Glomerular visceral epithelial cell (primary cell): ENCODE results near the gene DNTT.
"Not testable (repeated sequence)": the region's sequence is repeated elsewhere in the genome, so short reads cannot be mapped to it uniquely, and the experiment has no call there.

ENCODE experiments used
- DNase-seq: peaks from one replicate; pipeline ENCODE4 v3.0.0-alpha.2; 2016; ENCODE audit errors: extremely low spot score

Gene DNTT

GRCh38 chr10:96276426-96276825 lies 27.8 kb upstream of the DNTT start:
- DNase-seq: no peak

GRCh38 chr10:96276831-96277230 lies 27.4 kb upstream of the DNTT start:
- no peak for DNase-seq

- no peak for DNase-seq
Measured at GRCh38 chr10:96279191-96279641, 25.0 kb upstream of the DNTT start.

GRCh38 chr10:96280859-96281258 lies 23.4 kb upstream of the DNTT start:
- no peak for DNase-seq

GRCh38 chr10:96281444-96282029 lies 22.7 kb upstream of the DNTT start:
- DNase-seq: no peak

GRCh38 chr10:96283351-96283750 lies 20.9 kb upstream of the DNTT start:
- no peak for DNase-seq

DNA sequence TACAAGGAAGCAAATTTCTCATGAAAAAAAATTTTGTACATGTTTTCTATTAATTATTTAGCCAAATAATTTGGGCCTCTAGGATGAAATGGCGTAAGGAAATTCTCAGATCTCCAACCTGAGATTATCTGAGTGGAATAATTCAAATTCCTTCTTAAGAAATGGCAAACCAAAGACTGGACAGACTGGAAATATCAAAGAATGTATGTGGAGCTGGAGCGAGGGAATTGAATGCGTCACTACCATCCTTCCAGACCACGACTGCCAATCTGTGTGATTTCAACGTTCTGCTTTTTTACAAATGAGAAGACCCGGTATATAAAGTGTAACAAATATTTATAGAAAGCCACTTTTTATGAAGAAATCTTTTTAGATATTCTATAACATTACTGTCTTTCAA lies 20.5 kb upstream of the DNTT start:
- DNase-seq: no peak

- no peak for DNase-seq
Measured at GRCh38 chr10:96285331-96285752, 18.9 kb upstream of the DNTT start.

- peak; percentile 58 for DNase-seq
Measured at GRCh38 chr10:96287392-96288105, 16.7 kb upstream of the DNTT start.

- no peak for DNase-seq
Measured at GRCh38 chr10:96288151-96288621, 16.0 kb upstream of the DNTT start.

GRCh38 chr10:96289218-96289910 lies 14.9 kb upstream of the DNTT start:
- no peak for DNase-seq

GRCh38 chr10:96290368-96291133 lies 13.7 kb upstream of the DNTT start:
- no peak for DNase-seq

- peak; percentile 42 for DNase-seq
Measured at GRCh38 chr10:96292971-96293920, 11.0 kb upstream of the DNTT start.

DNA sequence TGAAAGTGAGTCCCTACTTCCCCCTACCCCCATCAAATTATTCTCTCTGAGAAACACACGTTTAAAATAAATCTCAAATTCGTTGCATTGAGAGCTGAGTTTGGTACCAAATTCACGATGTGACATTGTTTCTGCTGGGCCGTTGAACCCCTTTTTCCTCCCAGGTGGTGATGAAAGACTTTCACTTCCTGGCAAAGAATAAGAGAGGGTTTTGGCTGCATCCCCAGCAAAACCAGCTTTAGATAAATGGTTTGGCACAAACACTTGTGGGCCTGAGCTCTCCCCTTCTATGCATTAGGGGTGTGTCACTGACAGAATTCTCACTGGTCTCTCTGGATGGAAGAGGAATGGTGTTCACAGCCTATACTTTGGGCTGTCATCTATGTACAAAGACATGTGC lies 8.8 kb upstream of the DNTT start:
- DNase-seq: no peak

DNA sequence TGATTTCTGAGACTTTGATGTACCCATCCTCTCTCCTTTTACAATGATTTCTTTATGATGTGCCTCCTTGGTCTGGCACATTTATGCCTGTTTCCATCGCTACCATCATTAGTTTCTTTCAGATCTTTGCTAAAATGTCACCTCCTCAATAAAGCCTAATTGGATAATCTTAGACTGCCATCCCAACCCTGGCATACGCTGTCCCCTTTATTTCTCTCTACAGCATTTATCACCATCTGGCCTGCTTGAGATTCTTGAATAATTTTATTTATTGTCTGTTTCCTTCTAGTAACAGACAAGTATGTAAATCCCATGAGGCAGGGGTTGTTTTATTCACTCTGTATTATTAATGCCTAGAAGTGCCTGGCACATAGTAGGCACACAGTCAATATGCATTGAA lies 6.7 kb upstream of the DNTT start:
- DNase-seq: no peak

GRCh38 chr10:96298362-96298761 lies 5.9 kb upstream of the DNTT start:
- no peak for DNase-seq

DNA sequence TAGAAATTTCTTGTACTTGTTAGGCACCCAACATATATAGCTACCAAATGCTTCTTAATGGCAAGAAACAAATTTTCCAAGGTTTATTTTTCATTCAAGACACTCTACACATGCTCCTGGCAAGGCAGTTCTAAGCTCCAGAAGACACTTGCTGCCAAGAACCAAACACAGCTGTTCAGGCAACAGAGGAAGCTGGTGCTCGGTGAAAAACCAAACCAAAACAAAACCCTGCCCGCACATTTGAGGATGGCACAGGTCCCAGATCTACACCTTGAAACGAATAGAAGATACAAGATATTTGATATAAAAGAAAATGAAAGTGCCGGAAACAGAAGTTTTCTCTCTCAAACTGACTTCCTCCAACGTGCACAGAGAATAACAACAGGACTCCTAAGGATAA lies 4.9 kb upstream of the DNTT start:
- DNase-seq: no peak

- DNase-seq: no peak
Measured at GRCh38 chr10:96301616-96302015, 2.6 kb upstream of the DNTT start.

DNA sequence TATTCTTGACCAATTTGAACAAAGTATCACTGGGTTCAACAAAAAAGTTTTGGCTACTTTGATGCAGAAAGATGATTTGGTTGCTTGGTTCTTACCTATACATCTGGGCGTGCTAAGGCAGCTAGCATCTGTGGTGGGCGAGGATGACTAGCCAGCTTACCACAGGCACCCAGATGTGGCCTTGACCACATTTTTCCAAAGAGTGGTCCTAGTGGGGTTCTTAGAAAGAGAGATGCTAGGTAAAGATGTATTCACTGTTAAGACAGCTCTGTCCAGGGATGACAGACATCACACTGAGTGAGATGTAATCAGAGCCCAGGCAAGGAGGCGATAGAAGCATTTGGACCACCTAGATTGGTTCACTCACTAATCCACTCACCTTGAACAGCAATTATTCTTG lies 785 bp downstream of the DNTT start:
- DNase-seq: no peak

- peak; percentile 51 for DNase-seq
Measured at GRCh38 chr10:96306516-96306915, 2.3 kb downstream of the DNTT start.

GRCh38 chr10:96308854-96309253 lies 4.6 kb downstream of the DNTT start:
- not testable (repeated sequence) for DNase-seq
